Left ventricle myocardium inferior (tissue), 1 donor: Measurements from ENCODE around the gene FAM53A. TPM values are rescaled to one million over a fixed set of nuclear protein-coding genes. Genes with fewer than 3 reads are reported as not detected.

Experiments used
- DNase-seq: peaks from one replicate; pipeline ENCODE4 v3.0.0-alpha.2; 2020
- H3K27ac ChIP-seq: fragments of 200-600 bp; replicated peaks from 2 replicates; pipeline ENCODE4 v1.8.0; 2021
- H3K27me3 ChIP-seq: fragments of 200-600 bp; 2 replicates; pipeline ENCODE4 v1.8.0; 2021; ENCODE audit warnings: low read depth
- H3K36me3 ChIP-seq: fragments of 200-600 bp; 2 replicates; pipeline ENCODE4 v1.8.0; 2021
- H3K4me1 ChIP-seq: fragments of 200-600 bp; 2 replicates; pipeline ENCODE4 v1.8.0; 2021
- H3K4me3 ChIP-seq: fragments of 200-600 bp; 2 replicates; pipeline ENCODE4 v1.8.0; 2021; ENCODE audit warnings: mild to moderate bottlenecking, moderate library complexity
- H3K9me3 ChIP-seq: fragments of 200-600 bp; replicated peaks from 2 replicates; pipeline ENCODE4 v1.8.0; 2021
- CTCF ChIP-seq: fragments of 200-600 bp; IDR thresholded peaks from 2 replicates; pipeline ENCODE4 v1.8.0; 2021; ENCODE audit warnings: antibody characterized with exemption, mild to moderate bottlenecking, borderline replicate concordance
- intact Hi-C: fragments of 100-400 bp; cut with micrococcal nuclease; formaldehyde crosslinking; loops from one replicate; pipeline ENCODE4 v1.11.0; 2022
- total RNA-seq: library from RNA; stranded (reverse); fragmentation: NEBNext Ultra II Directional; extraction: Animal tissue kit (Norgen Biotek cat#: 25700); gene quantifications from one replicate; pipeline ENCODE4 v1.2.1, GENCODE V29; 2021
- donor health status: DM: no; HTN: yes; CAD: no; lungs with severe emphysema.

The FAM53A gene
- total RNA-seq, 1 donor from 2014 or later, result 0.71 TPM

GRCh38 chr4:1626151-1626550 lies 58.0 kb downstream of the FAM53A start:
- H3K9me3 ChIP-seq, result no peaks in the 10 kb centered on the region
- no peak for DNase-seq
- no peak overlapping the region for H3K27ac ChIP-seq
- TF ChIP-seq CTCF, result no peak
- H3K4me1 ChIP-seq, result peaks cover 5% of the 10 kb centered on the region
- H3K27me3 ChIP-seq, result no peaks in the 10 kb centered on the region
- H3K36me3 ChIP-seq, result no peaks in the 10 kb centered on the region
- intact Hi-C loops, result no loop called here
- no peak overlapping the region for H3K4me3 ChIP-seq

- Histone ChIP-seq H3K4me3 (no peak overlapping the region), H3K4me1 (peaks cover 5% of the 10 kb centered on the region), H3K36me3 (no peaks in the 10 kb centered on the region), H3K9me3 (no peaks in the 10 kb centered on the region), H3K27ac (no peak overlapping the region), H3K27me3 (no peaks in the 10 kb centered on the region)
- no peak for TF ChIP-seq CTCF
- intact Hi-C loops, result no loop called here
- DNase-seq, result no peak
Observed at GRCh38 chr4:1625600-1626138, 58.4 kb downstream of the FAM53A start.

GRCh38 chr4:1624519-1624910 lies 59.6 kb downstream of the FAM53A start:
- Histone ChIP-seq H3K4me1 (peaks cover 5% of the 10 kb centered on the region), H3K9me3 (no peaks in the 10 kb centered on the region), H3K4me3 (no peak overlapping the region), H3K27ac (no peak overlapping the region), H3K36me3 (no peaks in the 10 kb centered on the region), H3K27me3 (no peaks in the 10 kb centered on the region)
- intact Hi-C loops, result no loop called here
- TF ChIP-seq CTCF, result no peak
- no peak for DNase-seq

DNA sequence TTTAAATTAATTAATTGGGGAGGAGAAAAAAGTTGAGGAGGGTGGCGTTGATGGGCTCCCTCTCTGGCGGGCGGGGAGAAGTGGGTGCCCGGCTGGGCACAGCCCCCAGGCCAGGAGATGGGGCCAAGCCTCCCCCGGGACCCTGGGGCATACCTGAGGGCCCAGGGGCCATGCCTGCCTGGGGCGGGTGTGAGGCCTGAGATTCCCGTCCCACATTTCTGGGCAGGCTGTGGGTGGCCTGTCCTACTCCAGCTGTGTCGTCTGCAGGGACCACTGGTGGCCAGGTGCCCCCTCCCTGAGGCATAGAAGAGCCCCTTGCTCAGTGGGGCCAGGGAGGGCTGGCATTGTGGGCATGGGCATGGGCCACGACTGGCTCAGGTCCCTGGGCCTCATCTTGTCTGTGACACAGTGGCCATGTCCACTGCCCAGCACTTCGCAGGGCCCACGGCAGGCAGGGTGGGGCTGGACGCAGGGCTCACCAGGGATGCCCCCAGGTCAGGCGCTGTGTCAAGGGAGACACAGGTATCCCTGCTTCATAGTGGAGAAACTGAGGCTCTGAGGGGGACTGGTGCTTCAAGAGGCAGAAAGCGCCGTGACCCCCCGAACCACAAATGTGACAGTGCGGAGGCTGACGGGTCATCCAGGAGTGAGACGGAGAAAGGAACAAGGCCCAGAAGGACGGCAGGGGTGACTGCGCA lies 60.1 kb downstream of the FAM53A start:
- Histone ChIP-seq H3K27me3 (no peaks in the 10 kb centered on the region), H3K9me3 (no peaks in the 10 kb centered on the region), H3K4me3 (no peak overlapping the region), H3K27ac (no peak overlapping the region), H3K36me3 (no peaks in the 10 kb centered on the region), H3K4me1 (peaks cover under 1% of the 10 kb centered on the region)
- intact Hi-C loops, result no loop called here
- TF ChIP-seq CTCF, result no peak
- no peak for DNase-seq

DNA sequence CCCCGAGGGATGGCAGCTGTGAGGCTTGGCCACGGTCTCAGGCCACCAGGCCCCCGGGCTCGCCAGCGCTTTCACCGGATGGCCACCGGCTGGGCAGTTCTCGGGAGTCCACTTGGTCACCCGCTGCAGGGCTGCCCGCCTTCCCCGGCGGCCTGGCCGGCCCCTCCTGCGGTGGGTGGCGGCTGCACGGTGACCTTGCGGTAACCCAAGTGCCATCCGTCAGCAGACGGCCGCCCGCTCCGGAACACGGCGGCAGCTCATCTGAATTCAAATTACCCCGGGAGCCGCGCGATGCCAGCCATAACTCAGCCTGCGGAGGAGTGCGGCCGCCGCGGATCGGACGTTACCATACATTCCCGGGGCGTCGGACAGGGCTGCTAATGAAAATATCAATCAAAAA lies 60.7 kb downstream of the FAM53A start:
- no peak for TF ChIP-seq CTCF
- Histone ChIP-seq H3K27me3 (no peaks in the 10 kb centered on the region), H3K9me3 (no peaks in the 10 kb centered on the region), H3K36me3 (no peaks in the 10 kb centered on the region), H3K4me1 (no peaks in the 10 kb centered on the region), H3K4me3 (no peak overlapping the region), H3K27ac (no peak overlapping the region)
- intact Hi-C loops, result no loop called here
- DNase-seq, result no peak
